IPS-NIHi7 (cell line): ENCODE measurements around the gene NR6A1.

Experiments used
- DNase-seq: peaks from one replicate; pipeline ENCODE4 v3.0.0; 2012; ENCODE audit warnings: mixed read lengths; ENCODE audit errors: extremely low spot score

NR6A1 gene

GRCh38 chr9:124688238-124688904, 82.7 kb downstream of the NR6A1 start:
- DNase-seq: no peak

GRCh38 chr9:124686918-124687317, 84.2 kb downstream of the NR6A1 start:
- DNase-seq: no peak

- DNase-seq: no peak
Measured at GRCh38 chr9:124685217-124685616, 85.9 kb downstream of the NR6A1 start.

DNA sequence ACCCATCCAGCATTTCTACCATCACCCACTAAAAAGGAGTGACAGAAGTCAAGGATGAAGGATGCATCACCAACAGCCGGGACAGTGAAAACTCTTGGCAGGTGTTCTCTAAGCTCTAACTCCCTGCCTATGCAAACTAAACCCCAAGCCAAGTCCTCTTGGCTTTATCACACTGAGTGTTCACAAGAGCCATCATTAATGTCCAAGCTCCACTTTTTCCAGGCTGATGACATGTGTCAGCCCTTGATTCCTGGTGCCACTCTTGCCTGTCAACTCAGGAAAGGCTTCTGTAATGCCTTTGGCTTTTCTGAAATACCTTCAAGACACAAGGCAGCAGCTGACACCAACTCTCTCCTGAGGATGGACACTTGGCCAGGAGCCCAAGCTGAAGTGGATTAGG, 86.9 kb downstream of the NR6A1 start:
- no peak for DNase-seq

DNA sequence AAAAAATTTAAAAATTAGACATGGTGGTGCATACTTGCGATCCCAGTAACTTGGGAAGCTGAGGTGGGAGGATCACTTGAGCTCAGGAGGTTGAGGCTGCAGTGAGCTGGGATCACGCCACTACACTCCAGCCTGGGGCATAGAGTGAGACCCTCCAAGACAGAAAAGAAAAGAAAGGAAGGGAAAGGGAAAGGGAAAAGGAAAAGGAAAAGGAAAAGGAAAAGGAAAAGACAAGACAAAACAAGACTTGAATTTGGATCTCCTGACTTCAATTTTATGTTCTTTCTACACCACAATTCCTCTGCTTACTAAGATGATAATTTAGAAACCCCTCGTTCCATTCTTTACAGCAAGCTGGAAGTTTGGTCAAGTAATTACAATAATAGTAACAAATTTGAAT, 88.1 kb downstream of the NR6A1 start:
- no peak for DNase-seq

- DNase-seq: no peak
Measured at GRCh38 chr9:124680714-124681390, 90.3 kb downstream of the NR6A1 start.

DNA sequence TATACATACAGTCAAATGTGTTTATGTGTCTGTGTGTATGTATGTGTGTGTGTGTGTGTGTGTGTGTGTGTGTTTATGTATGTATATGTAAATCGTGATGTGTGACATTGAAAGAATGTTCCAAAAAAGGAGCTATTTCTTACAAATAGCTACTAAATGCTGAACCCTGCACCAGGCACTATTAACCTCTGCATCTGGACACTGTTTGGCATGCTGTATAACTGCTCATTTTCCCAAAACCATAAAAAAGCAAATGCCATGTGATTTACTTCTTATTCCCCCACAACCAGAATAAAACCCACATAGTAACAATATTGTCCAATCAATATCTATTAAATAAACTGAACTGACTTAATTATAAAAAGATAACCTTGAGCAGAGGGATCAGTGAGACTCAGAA, 91.1 kb downstream of the NR6A1 start:
- no peak for DNase-seq

- no peak for DNase-seq
Measured at GRCh38 chr9:124676159-124676551, 95.0 kb downstream of the NR6A1 start.

GRCh38 chr9:124675261-124676158, 95.6 kb downstream of the NR6A1 start:
- no peak for DNase-seq

- no peak for DNase-seq
Measured at GRCh38 chr9:124674651-124675050, 96.5 kb downstream of the NR6A1 start.

DNA sequence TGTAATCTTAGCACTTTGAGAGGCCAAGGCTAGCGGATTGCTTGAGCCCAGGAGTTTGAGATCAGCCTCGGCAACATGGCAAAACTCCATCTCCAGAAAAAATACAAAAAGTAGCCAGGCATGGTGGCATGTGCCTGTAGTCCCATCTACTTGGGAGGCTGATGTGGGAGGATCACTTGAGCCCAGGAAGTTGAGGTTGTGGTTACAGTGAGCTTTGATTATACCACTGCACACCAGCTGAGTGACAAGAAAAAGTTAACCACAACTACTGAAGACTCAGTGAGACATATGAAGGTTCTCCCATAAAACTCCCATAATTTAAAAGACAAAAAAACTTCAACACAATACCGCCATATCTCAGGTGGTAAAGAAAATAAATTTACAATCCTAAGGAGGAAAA, 98.0 kb downstream of the NR6A1 start:
- no peak for DNase-seq

- DNase-seq: no peak
Measured at GRCh38 chr9:124671861-124672260, 99.2 kb downstream of the NR6A1 start.

GRCh38 chr9:124666642-124667041, 104.5 kb downstream of the NR6A1 start:
- no peak for DNase-seq

DNA sequence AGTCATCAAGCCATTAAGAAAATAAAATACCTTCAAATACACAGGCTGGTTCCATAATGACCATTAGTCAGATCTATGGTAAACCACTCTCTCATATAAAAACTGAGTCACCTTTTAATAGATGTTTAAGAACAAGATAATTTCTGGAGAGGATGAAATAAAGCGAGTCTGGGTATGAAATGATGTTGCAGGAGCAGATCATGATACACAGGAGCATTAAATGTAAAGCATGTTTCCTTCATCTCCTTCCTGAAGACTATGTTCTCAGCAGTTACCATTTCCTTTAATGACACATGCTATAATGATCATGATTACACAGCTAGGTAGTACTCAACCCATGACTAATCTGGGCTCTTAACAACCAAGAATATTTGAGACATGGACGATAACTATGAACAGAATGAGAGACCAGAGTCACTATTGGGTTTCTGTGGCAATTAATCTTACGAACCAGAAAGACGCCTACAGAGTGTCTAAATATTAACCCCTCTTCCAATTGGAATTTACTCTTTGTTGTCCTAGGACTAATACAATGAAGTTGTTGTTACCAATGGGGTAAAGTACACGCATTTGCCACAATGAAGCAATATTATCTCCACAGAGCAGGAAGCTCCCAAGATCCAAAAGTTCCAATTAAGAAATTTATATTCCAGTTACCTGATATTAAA, 105.6 kb downstream of the NR6A1 start:
- no peak for DNase-seq

DNA sequence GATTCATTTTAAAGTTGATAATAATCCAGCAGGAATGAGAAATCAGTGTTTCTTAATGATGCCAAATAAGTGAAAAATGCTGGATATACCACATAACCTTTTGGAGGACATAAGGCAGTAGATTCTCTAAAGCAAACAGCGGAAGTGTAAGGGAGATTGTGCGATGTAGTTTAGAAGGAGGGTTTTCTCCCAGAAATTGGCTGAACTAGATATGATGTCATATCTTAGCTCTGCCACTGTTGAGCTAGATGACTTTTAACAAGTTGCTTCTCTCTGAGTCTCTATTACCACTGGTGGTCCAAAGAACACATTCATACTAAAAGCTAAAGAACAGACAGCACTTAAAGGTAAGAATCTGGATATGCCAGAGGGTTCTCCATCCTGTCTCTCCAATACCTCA, 107.0 kb downstream of the NR6A1 start:
- DNase-seq: no peak

GRCh38 chr9:124663046-124663961, 107.8 kb downstream of the NR6A1 start:
- DNase-seq: no peak

DNA sequence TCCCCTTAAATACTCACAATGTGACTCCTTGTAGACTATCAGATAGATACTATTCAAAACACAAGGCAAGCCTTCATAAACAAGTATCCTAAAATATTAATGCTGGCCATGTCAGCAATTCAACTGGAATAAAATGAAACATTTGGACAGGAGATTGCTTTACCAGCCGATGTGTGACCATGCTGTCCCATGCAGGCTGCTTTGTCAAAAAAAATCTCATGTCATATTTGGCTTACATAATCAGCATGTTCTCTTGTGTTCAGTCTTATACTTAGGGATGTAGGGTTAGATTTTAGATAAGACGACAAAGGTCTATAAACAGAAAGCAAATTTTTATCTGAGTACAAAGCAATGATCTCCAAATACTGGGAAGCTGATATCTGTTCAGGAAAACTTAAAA, 108.5 kb downstream of the NR6A1 start:
- DNase-seq: no peak

- DNase-seq: no peak
Measured at GRCh38 chr9:124661271-124661670, 109.8 kb downstream of the NR6A1 start.

- DNase-seq: no peak
Measured at GRCh38 chr9:124660341-124660801, 110.7 kb downstream of the NR6A1 start.

GRCh38 chr9:124659099-124659659, 111.9 kb downstream of the NR6A1 start:
- peak; percentile 65 for DNase-seq
